Mucosa of rectum (tissue), 2 donors: Measurements from ENCODE around the gene GTF2A2.

ENCODE experiments used
- H3K27ac ChIP-seq, 2 donors: one replicate each; pipeline ENCODE4 v1.7.0; 2013; ENCODE audit warnings: inconsistent platforms in 2 of 2, low read depth in 2 of 2, low read length in 2 of 2
- H3K27me3 ChIP-seq, 2 donors: one replicate each; pipeline ENCODE4 v1.7.0; 2013; ENCODE audit warnings: low read length in 2 of 2; ENCODE audit not compliant: control insufficient read depth in 2 of 2, insufficient read depth in 2 of 2
- H3K36me3 ChIP-seq, 2 donors: one replicate each; pipeline ENCODE4 v1.7.0; 2013; ENCODE audit warnings: low read length in 2 of 2; ENCODE audit not compliant: control insufficient read depth in 2 of 2, insufficient read depth in 2 of 2
- H3K4me1 ChIP-seq, 2 donors: one replicate each; pipeline ENCODE4 v1.7.0; 2013; ENCODE audit warnings: low read length in 2 of 2, mild to moderate bottlenecking in 1 of 2; ENCODE audit not compliant: control insufficient read depth in 2 of 2, insufficient read depth in 2 of 2
- H3K4me3 ChIP-seq, 2 donors: one replicate each; pipeline ENCODE4 v1.7.0; 2013; ENCODE audit warnings: low read length in 2 of 2
- H3K9ac ChIP-seq, 2 donors: one replicate each; pipeline ENCODE4 v1.7.0; 2013; ENCODE audit warnings: low read length in 2 of 2, low read depth in 1 of 2, mild to moderate bottlenecking in 1 of 2
- H3K9me3 ChIP-seq, 2 donors: one replicate each; pipeline ENCODE4 v1.7.0; 2013; ENCODE audit warnings: low read length in 2 of 2; ENCODE audit not compliant: control insufficient read depth in 2 of 2
- donor health status: healthy.
- donor health status: Normal muscosa, but diverticular disease.

The GTF2A2 gene

DNA sequence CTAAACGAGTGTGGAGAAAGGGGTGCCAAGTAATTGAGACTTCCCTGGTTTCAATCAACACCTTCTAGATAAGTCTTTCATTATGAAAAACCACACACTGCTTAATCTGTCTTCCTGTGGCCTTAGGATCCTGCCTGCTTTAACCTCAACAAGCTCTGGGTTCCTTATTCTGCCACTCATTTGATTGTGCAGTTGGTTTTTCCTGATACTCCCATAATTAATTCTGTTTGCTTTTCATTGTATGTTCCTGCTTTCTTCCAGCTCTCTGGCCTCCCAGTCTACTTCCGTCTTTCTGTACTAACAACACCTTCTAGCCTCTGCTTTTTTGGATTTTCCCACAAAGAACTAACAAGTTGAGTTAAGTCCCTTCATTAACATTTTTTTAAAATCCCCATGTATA lies 66.0 kb downstream of the GTF2A2 start:
- H3K9ac ChIP-seq: peak overlapping the region; percentile 23 to 41
- no peaks in the 10 kb centered on the region for H3K27me3 ChIP-seq
- H3K27ac ChIP-seq: peak overlapping the region; percentile 86 to 89
- H3K36me3 ChIP-seq: no peaks in the 10 kb centered on the region
- H3K4me3 ChIP-seq: no peak overlapping the region
- H3K9me3 ChIP-seq: no peaks in the 10 kb centered on the region
- H3K4me1 ChIP-seq: peaks cover 27 to 44% of the 10 kb centered on the region in 2 donors

DNA sequence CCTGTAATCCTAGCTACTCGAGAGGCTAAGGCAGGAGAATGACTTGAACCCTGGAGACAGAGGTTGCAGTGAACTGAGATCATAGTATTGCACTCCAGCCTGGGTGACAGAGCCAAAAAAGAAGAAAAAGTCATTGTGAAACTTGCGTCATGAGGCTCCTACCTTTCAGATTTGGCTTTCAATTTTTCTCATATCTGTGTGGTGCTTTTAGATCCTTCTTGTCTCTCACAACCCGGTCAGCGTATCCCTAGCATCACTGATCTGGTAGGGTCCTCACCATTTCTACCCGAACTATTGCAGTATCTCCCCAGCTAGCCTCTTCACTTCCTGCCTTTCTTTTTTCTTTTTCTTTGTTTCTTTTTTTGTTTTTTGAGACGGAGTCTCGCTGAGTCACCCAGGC lies 67.3 kb downstream of the GTF2A2 start:
- Histone ChIP-seq H3K9ac (no peak overlapping the region), H3K4me3 (no peak overlapping the region), H3K27me3 (no peaks in the 10 kb centered on the region), H3K4me1 (peaks cover 15 to 31% of the 10 kb centered on the region in 2 donors), H3K9me3 (no peaks in the 10 kb centered on the region), H3K27ac (no peak overlapping the region), H3K36me3 (no peaks in the 10 kb centered on the region)
